NCI-H146 treated with DMSO at 0.1 percent for 48 hours (cell line): ENCODE results near the gene C2CD4D.

Experiments
- DNase-seq: peaks from one replicate; lab custom pipeline; 2025; ENCODE audit not compliant: unreplicated experiment; lab: John Stamatoyannopoulos, UW

C2CD4D gene

DNA sequence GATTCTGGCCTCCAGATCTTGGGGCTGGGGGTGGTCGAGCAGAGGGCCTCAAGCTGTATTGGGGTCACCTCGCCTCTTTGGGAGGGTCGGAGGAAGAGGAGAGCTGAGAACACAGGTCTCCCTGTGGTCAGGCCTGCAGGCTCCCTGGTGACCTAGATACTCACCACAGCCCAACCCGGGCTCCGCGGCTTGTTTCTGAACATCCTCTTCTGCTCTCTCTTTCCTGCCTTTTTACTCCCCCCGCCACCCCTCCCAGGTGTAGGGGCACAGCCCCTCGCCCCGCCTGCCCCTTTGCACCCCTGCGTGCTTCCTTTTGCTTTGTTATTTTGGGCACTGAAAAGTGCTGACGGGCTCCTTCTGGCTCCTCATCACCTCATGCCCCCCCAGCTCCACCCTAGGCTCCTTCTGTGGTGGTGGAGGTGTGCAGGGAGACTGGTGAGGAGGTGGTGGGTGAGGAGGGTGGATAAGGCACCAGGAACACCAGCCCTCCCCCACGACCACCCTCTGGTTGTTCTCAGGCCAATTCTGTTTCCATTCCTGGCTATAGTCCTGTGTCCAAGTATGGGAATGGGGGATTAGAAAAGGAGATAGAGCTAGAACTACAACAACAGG lies 23.8 kb downstream of the C2CD4D start:
- DNase-seq: no peak

DNA sequence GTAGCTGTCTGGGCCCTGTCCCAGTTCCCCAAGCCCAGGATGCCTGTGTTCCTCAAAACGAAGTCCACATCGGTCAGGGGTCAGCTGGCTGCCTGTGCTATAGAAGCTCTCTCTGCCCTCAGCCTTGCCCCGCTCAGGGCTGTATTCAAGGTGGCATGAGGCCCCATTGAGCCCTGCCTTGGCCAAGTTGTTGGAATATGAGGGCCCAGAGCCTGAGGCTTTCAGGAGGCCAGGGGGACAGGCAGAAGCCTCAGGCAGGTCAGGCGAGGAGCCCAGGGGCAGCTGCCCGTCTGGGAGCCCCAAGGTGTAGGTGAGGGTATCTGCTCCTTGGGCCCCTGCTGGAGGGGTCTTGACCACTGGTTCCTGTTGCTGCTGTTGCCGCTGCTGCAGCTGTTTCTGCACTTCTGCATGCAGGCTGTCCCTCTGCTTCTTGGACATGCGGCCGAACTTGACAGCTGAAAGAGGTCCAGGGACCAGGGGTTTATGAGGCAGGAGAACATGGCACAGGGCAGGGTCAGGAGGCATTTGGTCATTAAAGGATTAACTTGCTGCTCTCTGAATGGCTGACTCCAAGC lies 24.6 kb downstream of the C2CD4D start:
- no peak for DNase-seq

DNA sequence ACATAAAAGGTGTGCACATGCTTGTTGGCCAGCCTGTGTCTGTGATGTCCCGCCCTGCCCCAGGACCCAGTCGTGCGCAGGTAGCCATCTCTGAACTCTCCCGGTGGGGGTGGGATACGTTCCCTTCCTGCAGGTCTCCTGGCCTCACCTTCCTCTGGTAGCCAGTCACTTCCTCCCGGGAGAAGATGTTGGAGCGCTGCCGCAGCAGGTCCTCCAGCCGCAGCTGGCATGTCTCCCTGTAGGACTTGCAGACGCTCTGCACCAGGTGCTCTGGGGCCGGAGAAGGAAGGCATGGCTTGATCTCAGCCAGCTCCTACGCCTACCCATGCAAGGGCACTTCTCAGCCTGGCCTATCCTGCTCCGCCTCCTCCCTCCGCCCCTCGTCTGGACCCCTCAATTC lies 25.2 kb downstream of the C2CD4D start:
- no peak for DNase-seq

DNA sequence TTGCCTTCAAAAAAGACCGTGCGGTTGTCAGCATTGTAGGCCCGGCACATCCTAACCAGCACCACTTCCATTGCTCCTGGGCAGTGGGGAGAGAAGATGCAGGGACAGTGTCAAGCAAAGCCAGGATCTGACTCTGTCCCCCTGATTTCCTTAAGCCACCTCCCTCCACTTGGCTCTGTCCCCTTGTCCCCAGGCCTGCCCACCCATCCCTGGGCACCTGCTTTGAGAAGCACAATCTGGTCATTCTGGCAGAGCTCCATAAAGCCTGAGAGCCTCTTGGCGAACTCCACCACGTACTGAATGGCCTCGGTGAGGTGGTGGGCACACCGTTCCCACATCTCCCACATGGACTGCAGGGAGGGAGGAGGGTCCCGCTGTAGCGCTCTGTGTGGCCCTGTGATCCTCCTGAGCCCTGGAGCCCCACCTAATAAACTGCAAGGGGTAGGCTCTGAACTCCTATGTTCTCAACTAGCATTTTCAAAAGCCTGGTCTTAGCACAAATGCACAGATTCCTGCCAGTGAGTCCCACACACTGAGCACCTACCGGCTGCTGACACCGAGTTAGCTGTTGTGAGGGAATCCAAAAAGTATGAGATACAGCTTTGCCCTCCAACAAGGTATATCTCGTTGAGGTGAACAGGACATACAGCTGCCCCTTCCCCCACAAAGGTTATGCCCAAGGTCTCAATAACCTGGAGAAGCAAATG lies 26.2 kb downstream of the C2CD4D start:
- DNase-seq: no peak

DNA sequence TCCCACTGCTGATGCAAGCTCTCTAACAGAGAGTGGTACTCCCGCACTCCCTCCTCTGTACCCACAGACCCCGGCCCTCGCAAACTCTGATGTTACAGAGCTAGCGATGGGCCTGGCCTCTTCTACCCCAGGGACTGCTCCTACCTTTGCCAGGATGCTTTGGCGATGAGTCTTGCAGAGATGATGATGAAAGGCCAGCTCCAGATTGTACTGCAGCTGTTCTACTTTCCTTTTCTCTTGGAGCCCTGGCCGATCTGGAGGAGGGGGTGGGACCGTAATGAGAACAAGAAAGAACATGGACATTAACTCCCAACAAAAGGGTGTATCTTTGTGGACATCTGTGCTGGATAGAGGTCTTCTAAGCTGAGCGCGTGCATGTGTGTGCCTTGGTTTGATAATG lies 28.4 kb downstream of the C2CD4D start:
- DNase-seq: no peak

DNA sequence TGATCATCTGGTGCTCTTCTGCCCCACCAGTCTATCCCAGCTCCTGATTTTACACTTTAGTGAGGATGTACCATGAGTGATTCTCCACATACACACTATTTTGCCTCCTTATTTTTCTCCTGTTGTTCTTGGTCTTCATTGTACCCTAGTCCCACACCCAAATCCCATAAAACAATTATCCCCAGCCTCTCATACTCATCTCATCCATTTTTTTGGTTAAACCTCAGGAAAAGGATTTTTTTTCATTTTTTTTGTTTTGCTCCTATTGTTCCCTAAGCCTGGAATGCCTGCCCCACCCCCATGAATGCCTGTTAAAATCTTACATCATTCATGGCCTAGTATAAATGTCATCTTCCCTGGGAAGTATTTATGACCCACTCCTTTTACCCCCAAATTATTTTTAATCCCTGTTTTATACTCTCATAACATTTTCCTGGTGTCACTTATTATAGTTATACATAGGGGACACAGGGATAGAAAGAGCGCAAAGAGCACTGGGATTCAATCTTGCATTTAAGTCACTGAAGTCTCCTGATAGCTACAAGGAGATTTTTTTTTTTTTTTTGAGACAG lies 29.5 kb downstream of the C2CD4D start:
- DNase-seq: no peak

DNA sequence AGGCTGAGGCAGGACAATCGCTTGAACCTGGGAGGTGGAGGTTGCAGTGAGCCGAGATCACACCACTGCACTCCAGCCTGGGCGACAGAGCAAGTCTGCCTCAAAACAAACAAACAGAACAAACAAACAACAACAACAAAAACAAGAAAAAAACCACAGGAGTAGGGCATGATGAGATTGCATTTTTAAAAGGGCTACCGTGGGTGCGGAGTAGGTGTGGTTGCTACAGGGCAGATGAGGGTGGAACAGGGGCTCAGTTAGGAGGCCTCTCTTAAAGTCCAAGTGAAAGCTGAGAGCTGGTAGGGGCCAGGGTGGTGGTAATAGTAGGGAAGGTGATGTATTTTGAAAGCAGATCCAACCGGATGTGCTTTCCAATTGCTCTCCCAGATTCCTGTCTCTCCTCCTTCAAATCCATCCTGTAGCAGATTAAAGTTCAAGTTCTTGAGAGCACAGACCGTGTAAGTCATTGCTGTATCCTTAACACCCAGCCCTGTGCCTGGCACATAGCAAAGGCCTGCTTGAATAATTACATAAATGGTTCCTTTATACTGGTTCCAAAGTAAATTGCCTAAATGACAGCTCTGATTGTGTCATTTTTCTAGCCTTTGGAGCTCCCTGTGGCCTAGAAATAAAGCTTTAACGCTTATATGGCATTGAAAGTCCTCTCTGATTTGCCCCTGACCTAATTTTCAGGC lies 30.2 kb downstream of the C2CD4D start:
- no peak for DNase-seq

DNA sequence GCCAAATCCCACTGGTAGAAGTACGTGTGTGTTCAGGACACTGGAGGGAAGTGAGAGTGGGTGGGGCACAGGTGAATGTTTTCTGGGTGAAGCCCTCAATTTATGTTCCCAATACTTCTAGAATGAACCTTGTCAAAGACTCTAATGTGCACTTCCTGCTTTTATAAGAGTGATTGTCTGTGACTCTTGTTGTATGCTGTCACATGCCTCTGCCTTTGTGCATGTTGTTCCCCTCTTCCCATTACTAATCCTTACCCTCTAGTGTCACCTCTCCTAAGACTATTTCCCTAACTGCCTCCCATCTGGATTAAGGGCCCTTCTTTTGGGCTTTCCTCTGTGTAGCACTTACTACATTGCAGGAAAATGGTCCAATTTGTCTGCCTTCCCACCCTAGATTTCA lies 31.9 kb downstream of the C2CD4D start:
- no peak for DNase-seq

DNA sequence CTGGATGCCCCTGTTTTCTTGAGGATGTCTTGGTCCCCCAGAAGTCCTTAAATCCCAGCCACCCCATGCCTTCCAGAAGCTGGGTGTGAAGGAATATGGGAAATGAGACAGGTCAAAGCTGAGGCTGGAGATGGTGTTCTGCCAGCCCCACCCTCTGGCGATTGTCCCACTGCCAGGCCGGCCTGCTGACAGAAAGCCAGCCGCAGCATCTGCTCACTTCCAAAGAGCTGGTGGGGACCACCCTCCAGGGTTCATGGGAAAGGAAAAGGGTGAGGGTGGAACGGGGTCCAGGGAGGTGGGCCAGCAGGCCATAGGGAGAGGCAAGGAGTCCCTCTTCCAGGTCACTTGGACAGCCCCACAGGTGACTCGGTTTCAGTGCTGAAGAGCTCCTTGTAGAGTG lies 32.5 kb downstream of the C2CD4D start:
- DNase-seq: no peak

DNA sequence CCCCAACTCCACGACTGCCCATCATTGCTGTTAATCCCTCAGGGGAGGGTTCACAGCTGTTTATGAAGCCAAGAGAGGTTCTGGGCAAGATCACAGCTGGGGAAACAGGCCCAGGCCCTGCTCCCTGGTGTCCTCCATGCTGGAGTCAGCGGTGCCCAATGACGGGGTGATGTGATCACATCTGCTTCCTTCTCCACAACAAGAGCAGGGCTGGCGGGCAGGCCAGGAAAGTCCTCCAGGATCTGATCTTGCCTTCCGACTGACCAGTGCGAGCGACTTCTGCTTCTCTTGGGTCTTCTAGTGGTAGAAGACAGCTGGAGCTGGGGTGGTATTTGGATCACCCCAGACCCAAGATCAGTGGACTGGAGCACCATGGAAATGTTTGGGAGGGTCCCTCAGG lies 33.5 kb downstream of the C2CD4D start:
- DNase-seq: no peak

DNA sequence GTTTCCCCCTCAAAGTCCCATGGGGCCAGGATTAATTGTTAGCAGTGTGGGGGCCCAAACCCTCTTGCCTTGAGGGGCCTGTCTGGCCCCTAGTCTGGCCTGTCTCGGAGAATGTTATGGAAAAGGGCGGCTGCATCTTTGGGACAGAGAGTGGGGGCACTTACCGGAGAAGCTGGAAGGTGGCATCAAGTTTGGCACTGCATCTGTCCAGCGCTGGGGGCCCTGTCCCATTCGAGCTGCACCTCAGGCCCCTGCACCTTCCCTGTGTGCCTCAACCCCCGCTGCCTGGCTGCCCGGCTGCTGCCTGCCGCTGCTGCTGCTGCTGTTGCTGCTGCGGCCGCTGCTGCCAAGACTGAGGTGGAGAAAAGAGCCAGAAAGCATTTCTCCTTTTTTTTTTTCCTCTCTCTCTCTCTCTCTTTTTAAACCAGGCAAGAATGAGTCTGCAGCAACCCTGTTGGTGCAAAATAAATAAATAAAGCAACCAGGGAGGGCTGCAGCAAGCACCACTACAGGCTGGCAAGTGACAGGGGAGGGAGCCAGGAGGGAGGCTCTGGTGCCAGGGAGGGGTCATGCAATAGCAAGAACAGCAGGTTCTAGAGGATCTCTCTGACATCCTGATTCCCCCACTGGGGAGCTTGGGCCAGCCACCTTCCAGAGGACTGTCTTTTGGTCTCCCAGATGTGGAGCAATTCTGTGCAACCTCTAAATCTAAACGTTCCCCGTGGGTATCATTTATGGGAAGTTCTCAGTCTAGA lies 34.4 kb downstream of the C2CD4D start, which contains the start of gene LINGO4:
Gene LINGO4 (minus strand): TSS at position 354 of the 755 bp plus-strand sequence. CDS start 2,715 bp downstream, outside the sequence.
- no peak for DNase-seq

DNA sequence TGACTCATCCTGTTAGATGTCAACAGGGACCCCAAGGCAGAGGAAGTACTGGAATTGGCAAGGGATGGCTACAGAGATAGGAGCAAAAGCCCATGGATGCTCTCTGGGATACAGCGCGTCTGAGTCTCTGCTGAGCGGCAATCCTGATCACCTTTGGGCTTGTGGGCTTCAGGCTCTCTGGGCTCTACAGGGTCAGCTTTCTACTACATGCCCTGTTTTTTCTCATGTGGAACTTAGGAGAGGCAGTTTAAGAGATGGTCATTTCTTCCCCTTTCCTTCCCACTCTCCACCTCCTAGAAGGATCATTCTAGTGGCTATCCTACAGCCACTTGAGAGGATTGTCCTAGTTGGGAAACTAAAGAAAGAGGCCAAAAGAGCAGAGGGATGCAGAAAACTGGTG lies 35.7 kb downstream of the C2CD4D start:
- no peak for DNase-seq

DNA sequence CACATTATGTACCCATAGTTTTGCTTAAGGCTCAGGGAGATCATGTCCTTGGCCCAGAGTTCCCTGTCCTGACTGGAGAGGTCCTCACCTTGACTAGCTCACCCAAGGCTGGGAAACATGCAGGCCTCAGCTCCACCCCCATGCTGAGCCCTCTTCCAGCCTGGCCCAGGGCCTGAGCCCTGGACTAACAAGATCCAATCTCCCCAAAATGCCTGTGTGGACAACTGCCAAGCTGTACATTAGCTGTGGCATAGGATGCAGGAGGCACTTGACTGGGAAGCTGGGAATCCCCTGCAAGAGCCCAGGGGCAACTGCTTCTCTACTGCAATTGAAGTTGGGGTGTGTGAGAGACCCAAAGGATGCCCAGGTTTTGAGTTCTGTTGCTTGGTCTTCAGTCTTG lies 36.5 kb downstream of the C2CD4D start:
- no peak for DNase-seq

DNA sequence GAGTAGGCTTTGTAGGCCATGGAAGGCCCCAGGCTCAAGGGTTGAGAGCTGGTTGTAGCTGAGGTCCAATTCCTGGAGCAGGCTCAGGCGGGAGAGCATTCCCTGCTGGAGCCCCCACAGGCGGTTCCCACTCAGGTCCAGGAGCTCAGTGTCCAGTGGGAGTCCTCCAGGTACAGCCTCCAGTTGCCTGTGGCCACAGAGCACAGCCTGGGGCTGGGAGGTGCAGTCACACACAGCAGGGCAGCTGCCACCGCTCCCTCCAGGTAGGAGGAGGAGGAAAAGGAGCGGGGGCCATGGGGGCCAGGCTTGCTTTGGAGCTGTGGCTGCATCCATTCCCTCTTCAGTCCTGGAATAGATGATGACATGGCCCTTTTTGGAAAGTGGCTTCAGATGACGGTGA lies 37.2 kb downstream of the C2CD4D start:
- DNase-seq: no peak

DNA sequence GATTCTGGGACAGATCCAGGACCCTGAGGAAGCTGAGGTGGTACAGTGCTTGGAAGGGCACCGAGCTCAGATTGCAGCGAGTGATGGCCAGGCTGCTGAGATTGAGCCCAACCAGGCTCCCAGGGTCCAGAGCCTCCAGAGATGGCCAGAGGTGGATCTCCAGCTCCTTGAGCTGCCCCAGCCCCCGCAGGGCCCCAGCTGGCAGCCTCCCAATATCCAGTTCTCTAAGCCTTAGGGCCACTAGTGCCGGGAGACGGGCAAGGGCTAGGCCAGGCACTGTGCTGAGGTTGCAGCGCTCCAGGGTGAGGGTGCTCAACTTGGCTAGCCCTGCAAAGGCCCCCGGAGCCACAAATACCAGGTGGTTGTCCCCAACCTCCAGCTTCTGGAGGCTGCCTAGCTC lies 37.8 kb downstream of the C2CD4D start:
- DNase-seq: no peak

DNA sequence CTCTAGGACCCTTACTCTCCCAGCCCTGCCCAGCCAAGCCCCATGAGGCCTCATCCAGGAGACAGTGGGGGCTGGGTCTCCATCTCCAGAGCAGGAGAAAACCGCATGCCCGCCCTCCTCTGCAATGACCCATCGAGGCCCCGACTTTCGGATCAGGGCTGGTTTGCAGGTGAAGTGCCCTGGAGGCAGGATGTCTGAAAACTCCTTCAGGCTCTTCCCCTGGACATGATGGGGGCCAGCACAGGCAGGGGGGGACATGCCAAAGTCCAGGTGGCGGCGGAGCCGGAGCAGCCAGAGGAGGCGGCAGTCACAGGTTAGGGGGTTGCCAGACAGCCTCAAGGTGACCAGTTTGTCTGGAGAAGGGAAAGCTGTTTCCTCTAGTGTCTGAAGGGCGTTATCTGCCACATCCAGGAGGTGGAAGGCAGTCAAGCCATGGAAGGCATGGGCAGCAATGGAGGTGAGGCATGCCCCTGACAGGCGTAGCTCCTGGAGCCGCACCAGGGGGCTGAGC lies 38.3 kb downstream of the C2CD4D start:
- DNase-seq: no peak

DNA sequence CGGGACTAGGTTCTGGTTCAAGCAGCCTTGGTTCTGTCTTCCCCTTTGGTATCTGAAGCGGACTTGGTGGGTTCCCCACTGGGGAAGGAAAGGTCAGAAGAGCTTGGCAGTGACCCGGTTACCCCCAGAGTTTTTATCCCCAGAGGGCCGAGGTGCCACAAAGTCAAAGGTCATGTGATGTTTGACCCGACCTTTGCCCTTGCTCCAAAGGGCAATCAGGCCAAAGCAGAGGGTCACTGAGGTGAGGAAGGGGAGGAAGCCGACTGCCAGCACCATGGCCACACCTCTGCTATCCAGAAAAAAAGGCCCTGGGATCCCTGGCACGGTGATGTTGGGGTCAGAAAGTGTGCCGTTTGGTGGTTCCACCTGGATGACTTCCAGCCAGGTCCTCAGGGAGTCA lies 38.8 kb downstream of the C2CD4D start:
- DNase-seq: no peak

DNA sequence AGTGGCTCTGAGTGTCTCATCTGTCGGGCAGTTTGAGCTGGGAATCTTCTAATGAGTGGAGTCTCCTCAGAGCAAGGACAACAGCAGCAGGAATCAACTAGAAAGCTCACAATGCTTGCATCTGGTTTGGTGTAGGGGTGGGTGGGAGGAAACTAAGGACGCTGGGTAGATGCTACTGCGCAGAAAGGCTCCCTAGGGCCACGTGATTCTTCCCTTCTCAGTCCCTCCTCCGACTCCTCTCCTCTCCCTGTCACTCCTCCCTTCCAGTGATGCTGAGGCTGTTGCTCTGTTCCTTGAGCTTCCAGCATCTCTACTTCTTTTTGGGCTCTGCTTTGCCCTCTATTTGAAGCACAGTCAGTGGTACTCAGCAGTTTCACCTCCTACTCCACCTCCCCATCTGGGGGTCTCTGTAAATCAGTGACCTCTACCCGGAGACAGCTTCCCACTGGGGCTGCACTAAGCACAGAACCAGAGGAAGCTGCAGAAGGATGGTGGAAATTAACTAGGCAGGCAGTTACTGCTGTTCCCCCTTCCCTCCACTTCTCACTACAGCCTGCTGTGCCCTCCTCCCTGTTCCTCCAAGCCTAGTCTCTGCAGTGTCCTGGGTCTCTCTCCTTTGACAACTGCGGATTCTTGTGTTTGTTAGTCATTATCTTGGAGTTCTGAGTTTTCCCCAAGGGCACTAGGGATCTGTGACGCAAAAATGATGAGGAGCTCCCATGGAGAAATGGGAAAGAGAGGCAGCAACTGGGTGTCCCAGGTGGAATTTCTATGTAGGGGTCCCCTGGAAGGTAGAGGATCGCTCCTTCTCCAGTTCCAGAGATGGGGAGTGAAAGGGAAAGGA lies 40.2 kb downstream of the C2CD4D start:
- DNase-seq: no peak

DNA sequence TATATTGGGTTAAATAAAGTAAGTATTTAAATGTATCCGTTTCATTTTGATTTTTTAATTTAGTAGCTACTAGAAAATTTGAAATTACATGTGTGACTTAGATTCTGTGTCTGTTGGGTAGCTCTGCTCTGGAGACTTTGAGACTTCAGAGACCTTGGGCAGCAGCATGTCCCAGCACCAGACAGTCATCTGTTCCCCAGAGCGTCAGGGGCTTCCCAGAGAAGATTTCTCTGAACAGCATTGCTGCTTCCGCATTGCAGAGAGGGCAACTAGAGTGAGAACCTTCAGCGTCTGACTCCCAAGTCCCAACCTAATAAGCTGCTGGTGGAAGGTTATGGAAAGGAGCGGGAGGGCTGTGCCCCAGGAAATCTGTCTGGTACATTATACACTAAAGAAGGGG lies 41.0 kb downstream of the C2CD4D start:
- DNase-seq: no peak
